HG03097 (cell line): ENCODE data around the gene MRPS18B.
"Not testable (repeated sequence)": the region's sequence is repeated elsewhere in the genome, so short reads cannot be mapped to it uniquely, and the experiment has no call there.

Experiments used
- ATAC-seq: cut with Tn5 transposase; IDR thresholded peaks from one replicate; pipeline ENCODE4 v1.9.1; 2021; ENCODE audit not compliant: unreplicated experiment, low FRiP score

MRPS18B gene

DNA sequence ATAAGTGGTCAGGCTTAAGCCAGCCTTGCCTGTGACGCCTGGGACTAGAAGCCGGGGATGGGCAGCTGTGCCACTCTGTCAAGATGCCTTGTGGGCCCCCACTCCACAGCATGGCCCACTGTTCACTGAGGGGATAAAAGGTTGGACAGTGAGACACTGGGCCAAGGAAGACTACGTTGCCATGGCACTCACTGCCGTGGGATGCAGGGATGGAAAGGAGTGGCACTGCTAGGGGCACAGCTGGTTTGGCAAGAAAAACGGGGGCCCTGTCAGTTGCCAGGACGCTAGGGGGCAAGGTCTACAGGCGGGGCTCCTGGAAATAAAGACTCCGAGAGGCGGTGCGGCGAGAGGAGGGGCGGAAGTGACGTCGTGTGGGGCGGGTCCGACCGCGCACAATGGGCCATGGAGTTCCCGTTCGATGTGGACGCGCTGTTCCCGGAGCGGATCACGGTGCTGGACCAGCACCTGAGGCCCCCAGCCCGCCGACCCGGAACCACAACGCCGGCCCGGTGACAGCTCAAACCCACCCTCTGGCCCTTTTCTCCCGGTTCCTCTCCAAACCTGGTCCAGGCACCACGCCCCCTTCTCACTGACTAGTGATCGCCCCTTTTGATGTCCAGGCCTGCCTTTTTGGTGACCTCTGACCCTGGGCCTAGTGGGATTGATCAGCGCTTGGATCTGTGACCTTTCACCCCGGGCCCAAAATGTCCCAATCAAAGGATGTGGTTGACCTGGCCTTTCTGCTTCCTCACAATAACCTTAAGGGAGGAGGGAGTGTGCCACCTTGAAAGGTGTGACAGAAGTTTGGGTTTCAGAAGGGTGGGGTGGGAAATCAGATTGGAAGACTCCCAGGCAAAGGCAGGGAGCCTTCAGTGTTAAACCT lies 9.1 kb downstream of the MRPS18B start, which contains the start of gene ATAT1:
ATAT1 (plus strand) TSS at position 391 of the 883 bp plus-strand sequence.
- ATAC-seq: peak; percentile 72

DNA sequence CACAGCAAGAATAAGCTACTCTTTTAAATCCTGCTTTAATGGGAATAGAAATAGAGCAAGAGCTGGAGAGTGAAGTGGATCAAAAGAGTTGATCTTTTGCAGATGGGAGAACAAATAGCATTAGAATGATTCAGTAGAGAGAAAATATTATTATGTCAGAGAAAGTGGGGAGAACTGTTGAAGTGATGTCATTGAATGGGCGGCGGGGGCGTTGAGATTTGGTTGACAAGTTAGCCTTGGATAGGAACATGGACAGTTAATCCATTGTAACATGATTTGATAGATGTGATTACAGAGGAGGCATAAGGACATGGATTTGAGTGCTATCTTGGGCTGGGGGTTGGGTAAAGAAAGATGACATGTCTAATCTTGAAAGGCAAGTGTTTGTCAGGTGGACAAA lies 18.2 kb downstream of the MRPS18B start:
- no peak for ATAC-seq

DNA sequence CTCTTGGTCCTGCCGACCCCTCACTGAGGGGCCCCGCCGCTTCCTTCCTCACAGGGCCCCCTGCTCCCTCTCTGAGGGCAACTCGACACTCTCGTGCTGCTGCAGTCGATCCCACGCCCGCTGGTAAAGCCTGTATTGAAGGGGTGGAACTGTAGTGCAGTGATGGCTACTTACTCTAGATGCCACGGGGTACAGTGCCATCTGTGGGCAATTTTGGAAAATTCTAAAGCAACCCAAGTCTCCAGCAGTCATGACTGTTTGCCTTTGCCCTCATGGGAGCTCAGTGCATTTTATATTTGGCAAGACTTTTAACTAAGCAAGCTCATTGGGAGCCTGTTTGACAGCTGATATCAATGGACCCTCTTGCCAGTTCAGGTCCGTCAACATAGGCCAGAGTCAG lies 22.8 kb downstream of the MRPS18B start:
- ATAC-seq: no peak

DNA sequence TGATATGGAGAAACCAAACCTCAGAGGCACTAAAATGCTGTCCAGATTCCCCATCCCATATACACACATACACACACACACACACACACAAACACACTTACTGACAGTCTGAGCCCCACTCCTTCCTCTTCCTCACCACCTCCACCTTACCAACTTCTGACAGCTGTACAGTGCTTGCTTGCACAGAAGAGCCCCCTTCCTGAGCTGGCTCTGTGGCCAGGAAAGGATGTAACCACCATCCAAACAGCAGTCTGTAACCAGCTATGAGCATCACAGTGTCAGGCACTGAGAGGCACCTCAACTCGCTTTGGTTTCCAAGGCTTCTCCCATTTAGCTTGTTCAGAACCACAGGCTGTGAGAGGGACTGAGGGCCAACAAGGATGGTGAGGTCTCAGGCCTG lies 23.4 kb downstream of the MRPS18B start:
- ATAC-seq: no peak

DNA sequence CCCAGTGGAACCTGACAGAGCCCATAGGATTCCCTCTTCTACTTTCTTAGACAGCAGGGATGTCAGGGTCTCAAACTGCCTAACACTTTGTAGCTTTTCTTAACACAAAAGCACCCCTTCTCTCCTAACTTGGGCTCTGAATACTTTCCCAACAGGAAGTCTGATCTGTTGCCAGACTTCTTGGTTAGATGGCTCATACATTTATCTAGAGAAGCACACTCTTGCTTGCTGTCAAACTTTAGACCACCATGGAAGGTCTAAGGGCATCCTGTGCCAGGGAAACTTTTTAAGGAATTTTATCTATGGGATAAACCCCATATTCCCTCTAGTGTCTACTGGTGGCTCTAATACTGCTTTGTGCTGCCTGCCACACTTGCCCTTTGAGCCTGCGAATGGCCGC lies 26.0 kb downstream of the MRPS18B start:
- no peak for ATAC-seq

DNA sequence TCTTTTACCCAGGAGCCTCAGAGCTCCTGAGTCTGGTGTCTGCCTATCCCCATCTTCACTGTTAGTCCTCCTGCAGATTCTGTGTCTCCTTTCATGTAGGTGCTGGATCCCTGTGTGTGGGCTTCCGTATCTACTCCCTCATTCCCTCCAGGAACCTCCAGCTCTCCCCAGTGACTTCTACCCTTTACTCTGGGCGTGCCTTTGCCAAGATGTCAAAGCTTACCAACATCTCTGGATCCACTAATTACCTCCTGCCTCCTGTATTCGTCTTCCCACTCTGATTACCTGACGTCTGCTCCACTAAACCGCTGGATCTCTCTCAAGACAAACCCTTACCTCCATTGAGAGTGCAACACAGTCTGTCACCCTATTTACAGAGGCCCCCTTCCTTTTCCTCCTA lies 27.1 kb downstream of the MRPS18B start:
- ATAC-seq: no peak

DNA sequence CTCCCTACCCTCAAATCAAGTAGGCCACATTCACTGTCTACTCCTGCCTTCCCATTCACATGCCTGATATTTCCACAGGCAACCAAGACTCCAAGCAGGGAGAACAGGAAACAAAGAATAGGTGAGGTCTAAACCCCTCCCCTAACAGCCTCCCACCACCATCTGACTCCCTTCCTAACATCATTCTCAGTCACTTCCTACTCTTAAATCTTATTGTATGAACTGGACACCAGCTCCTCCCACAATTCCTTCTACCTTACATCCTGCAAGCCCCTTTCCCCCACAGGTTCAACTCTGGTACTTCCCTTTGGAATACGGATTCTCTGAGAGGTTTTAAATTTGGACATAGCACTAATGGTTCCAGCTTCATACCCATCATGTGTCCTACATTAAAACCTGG lies 28.3 kb downstream of the MRPS18B start:
- ATAC-seq: no peak

DNA sequence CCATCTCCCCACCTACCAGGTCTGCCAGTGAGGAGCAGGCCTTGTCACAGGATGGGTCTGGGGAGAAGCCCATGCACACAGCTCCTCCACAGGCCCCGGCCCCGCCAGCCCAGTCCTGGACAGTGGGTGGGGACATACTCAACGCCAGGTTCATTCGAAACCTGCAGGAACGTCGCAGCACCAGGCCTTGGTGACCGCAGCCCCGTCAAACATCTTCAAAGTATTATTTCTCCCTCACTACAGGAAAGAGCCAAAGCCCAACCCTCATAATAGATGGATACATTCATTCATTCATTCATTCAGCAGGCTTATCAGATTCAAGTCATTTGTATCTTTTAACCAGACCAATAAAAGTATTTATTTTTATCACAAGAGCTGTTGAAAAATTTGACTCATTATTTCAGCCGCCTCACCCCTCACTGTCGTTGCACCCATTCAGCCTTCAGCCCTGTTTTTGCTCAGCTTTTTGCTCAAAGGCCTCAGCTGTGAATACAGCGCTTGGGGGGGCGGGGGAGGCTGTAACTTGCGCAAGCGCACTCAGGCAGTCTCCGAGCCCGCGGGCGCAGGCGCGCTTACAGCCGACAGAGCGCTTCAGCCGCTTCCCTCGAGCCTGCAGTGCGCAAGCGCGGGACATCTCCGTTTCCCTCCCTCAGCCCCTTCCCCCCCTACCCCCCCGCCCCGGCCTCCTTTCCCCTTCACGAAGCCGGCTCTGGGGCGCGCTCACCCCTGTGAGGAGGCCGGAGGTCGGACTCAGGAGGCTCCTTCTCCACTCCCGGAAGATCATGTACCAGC lies 29.0 kb downstream of the MRPS18B start, which contains the start of gene C6orf136:
C6orf136 (plus strand) TSS at position 684 of the 792 bp plus-strand sequence; CDS start at position 783, 99 bp downstream.
- ATAC-seq: peak; percentile 42

DNA sequence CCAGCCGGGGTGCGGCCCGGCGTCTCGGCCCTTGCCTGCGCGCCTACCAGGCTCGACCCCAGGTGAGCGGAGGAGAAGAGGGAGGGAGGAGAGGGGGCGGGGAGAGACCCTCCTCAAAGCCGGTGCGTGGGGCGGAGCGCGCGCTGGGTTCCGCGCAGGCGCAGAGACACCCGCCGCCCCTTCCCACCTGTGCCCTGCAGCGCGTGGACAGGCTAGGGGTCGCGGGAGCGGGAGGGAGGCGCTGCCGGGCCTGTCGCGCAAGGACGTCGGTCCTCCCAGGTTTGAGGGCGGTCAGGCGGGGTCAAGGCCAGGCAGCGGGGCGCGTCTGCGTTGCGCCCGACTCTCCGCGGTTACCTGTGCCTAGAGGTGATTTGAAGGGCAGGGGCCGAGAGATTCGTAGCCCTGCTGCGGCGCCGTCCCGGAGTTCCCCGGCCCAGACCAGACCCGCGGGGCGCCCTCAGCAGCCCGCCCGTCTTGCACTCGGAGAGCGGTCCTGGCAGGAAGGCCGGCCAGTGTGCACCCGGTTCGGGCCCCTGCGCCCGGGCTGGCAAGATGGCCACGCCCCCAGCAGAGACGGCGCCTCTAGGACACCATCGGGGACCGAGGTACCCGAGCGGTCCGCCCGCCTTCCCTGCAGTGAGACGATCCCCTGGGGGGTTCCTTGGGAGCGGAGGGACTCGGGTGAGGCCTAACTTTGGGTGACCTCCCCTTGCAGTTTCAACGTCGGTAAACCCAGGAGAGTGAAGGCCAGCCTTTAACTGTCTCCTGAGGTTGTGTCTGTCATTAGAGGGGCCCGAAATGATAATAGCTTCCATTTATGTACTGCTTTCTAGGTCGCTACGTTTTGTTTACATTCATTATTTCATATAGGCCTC lies 29.8 kb downstream of the MRPS18B start:
- ATAC-seq: peak; percentile 55

DNA sequence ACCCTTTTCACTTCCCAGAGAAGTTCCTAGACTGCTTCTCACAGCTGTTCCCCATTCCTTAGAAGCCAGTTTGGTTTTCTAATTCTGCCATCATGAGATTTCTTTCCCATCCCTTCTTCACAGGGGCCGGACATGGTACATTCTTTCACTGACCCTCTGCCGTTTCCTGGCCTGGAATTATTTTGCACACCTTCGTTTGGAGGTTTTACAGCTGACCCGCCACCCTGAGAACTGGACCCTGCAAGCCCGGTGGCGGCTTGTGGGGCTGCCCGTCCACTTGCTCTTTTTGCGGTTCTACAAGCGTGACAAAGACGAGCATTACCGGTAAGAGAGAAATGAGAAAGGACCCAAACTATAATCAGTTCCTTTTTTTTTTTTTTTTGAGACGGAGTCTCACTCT lies 33.5 kb downstream of the MRPS18B start:
- no peak for ATAC-seq

DNA sequence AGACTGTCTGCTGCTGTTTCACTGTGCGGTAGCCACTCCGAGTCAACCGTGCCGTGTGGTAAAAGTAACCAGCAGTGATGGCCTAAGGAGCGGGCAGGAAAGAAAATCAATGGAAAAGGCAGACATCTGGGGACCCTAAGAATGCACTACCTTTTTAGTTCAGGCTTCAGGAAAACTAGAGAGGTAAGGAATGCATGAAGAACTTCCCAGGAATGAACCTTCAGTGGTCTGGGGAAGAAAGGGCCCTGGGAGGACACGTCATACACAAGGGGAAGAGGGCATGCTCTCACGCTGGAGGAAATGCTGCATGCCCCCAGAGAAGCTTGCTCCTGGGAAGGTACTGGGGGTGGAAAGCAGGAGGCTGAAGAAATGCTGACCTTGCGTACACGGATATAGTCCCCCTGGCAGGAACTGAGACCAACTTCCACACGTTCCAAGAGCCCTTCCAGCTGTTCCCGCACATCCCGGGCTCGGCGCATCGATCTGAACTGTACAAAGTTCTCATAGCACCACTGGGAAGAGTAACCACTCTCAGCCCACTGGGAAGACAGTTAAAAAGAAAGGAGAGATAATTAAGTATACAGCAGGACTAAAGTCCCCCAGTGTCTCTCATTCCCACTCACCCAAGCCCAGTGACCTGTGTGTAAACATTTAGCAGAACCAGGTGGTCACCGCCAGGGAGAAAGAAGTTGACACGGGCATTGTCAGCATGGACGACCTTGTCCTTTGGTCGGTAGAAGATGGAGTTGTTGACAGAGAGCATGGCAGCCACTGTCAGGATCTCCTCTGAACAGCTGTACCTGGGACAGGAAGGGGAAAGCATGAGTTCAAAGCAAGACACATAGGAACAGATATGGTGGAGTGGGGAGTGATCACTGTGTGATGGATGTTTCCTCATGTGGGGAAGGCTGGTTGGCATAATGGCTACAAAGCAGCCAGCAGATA lies 37.4 kb downstream of the MRPS18B start:
- no peak for ATAC-seq

DNA sequence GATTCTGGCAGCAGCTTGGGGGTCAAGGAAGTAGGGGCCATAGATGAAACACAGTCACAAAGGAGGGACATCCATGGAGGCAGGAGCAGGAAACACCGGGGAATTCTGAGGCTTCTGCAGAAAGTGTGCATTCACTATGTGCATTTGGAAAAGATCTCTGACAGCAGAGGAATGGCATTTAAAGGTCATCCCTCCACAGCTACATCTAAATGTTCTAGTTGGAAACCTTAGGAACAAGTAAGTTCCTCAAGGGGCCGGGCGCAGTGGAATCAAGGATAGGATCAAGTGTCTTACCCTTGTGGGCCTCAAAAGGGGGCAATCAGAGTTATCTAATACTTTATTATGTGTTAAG lies 38.1 kb downstream of the MRPS18B start:
- ATAC-seq: no peak

DNA sequence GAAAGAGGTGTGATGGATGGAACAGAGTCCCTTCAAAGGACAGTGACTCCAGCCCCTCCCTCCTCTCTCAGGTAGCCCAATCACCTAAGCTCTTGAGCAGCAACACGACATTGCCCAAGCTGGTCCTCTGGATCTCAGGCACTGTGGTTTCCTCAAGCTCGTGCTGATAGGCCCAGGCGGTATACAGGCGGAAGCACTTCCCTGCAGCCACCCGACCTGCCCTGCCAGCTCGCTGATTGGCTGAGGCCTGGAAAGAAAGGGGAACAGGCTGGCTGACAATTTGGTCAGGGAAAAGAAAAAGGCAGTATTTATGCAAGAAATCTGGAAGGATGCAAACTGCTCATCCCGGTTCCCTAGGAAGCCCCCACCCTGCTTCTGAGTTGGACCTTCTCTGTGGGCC lies 38.9 kb downstream of the MRPS18B start:
- no peak for ATAC-seq

DNA sequence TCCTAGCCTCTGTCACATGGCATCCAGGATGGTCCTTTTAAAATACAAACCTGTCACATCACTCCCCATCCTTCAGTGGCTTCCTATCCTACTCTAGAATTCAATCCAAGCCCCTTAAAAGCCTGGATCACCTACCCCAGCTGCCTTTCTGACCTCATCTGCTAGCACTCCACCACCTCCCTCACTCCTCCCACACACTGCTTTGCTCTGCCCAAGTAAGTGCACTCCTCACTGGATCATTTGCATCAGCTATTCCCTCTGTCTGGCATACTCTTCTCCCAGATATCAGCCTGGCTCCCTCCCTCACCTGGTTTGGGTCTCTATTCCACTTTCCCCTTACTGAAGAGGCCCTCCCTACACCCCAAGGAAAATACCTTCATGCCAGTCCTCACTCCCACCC lies 39.8 kb downstream of the MRPS18B start:
- no peak for ATAC-seq

DNA sequence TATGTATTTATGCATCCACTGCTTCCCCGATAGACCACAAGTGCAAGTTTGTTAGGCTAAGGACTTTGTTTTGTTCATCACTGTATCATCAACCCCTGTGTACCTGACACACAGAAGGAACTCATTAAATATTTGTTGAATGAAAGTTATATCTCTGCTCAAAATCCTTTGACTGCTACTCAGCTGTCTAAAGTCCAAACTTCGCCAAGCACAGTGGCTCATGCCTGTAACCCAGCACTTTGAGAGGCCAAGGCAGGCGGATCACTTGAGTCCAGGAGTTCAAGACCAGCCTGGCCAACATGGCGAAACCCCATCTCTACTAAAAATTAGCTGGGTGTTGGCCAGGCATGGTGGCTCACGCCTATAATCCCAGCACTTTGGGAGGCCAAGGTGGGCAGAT lies 40.3 kb downstream of the MRPS18B start:
- not testable (repeated sequence) for ATAC-seq

DNA sequence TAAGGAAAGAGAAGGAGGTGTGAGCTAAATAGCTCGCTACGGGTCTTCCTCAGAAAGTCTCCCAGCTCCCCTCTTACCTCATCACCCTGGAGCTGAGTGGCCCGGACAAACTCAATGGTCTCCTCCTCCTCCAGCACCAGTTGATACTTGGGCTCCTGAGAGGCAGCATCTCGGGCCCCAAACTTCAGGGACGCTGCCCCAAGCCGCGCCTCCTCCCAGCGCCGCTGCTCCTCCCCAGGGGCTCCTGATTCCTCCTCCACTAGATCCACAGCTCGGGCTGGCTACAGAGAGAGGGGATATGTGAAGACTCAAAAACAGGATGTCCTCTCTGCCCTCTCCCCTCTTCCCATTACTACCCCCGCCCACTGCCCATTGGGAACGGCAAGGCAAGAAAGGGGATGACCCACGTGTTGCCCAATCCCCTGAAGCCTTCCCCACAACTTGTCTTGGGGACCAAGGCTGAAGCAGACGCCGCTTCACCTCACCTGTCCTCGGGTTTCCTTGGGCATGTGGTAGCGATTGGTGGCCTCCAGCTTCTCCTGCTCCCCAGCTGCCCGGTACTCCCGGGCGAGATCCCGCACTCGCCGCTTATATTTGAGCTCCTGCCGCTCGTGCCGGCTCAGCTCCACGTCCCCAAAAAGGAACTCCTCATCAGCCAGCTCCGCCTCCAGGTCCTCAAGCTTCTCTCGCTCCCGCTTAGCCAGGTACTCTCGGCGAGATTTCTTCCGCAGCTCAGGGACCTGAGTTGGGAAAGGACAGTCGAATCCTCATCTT lies 47.5 kb downstream of the MRPS18B start:
- no peak for ATAC-seq

DNA sequence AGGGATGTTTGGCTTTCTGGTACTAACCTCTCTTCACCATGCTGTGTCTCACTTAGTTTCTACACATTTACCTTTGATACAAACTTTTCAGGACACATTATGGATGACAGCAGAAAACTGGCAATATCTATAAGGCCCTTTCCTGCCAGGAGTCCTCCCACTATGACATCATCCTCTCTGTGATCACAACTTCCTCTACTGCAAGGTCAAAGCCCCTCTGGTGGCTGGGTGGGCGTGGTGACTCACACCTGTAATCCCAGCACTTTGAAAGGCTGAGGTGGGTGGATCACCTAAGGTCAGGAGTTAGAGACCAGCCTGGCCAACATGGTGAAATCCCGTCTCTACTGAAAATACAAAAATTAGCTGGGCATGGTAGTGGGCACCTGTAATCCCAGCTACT lies 48.7 kb downstream of the MRPS18B start:
- not testable (repeated sequence) for ATAC-seq

DNA sequence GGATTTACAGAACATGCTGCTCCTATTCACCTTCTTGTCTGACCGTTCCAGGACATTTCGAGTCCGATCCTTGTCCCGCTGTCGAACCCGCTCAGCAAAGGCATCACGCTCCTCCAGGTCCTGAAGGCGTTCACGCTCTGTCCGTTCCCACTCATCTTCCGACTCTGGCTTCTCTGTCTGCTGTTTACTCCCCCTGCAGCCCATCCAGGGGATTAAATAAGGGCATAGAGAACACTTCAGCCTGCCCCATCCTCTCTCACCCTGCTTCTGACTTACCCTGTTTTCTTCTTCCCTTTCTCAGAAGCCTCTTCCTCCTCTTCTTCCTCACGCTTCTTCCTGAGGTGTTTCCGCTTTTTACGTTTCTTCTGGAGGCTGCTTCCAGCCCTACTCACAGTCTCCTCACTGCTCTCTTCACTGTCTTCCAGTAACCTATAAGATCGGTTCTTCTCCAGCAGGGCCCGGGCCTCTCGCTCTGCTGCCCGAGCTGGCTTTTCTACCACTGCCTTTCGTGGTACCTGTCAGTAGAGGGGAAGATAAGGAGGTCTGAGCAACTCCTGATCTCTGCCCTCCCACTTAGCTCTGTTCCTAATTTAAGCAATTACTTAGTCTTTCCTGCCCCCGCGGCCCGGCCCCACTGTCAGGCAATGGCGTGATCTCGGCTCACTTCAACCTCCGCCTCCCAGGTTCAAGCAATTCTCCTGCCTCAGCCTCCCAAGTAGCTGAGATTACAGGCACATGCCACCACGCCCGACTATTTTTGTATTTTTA lies 53.3 kb downstream of the MRPS18B start:
- no peak for ATAC-seq
